GM15510 (cell line): Measurements from ENCODE around the gene CDRT15.

Experiments used
- POLR2A ChIP-seq: IDR thresholded peaks from 3 replicates; pipeline ENCODE4 v1.6.1; 2011; ENCODE audit warnings: borderline replicate concordance; ENCODE audit not compliant: insufficient read length; ENCODE audit errors: extremely low read depth

CDRT15 gene

GRCh38 chr17:14198575-14198974 lies 38.1 kb downstream of the CDRT15 start:
- no peak for TF ChIP-seq POLR2A

- TF ChIP-seq POLR2A: no peak
Measured at GRCh38 chr17:14198013-14198412, 38.6 kb downstream of the CDRT15 start.

GRCh38 chr17:14197586-14197985 lies 39.1 kb downstream of the CDRT15 start:
- TF ChIP-seq POLR2A: no peak

GRCh38 chr17:14197057-14197456 lies 39.6 kb downstream of the CDRT15 start:
- no peak for TF ChIP-seq POLR2A

GRCh38 chr17:14196377-14196997 lies 40.2 kb downstream of the CDRT15 start:
- no peak for TF ChIP-seq POLR2A
